Gastroesophageal sphincter (tissue), 3 donors: ENCODE results near the gene CDKAL1.

Experiments used
- EP300 ChIP-seq: sonication (generic); formaldehyde crosslinking; IDR thresholded peaks from one replicate; pipeline ENCODE4 v1.6.1; 2017; ENCODE audit warnings: antibody characterized with exemption, mild to moderate bottlenecking
- POLR2A ChIP-seq, 2 donors: fragments of 450-650 bp; IDR thresholded peaks; one replicate each; pipeline ENCODE4 v1.6.1; 2017; ENCODE audit warnings: antibody characterized with exemption in 2 of 2, mild to moderate bottlenecking in 2 of 2, moderate library complexity in 1 of 2
- TF ChIP-seq, protein P1 (sequence below), 4 experiments: fragments of 200-600 bp in 2 of 4; fragments of 450-650 bp in 2 of 4; sonication (generic) in 1 of 4; IDR thresholded peaks; one replicate each; pipeline ENCODE4 v1.5.1; 2017 to 2019; ENCODE audit warnings: antibody characterized with exemption in 4 of 4, mild to moderate bottlenecking in 2 of 4, moderate library complexity in 2 of 4

DNA sequence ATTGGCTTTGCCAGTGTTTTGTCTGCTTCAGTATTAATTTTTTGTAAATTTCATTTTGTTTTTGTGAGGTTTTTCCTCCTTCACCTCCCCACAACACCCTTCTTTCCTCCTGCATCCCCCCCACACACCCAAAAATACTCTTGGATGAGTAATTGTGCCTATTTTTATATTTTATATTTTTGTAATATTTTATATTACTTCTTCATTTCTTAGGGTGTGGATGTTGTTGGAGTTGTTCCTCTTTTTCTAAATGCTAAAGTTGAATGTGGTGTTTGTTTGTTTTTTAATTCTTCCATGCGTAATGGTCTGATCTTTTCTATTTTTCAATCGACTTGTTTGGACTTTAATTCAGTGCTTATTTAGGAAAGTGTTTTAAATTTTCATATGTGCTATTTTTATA lies 638.8 kb downstream of the CDKAL1 start:
- TF ChIP-seq EP300 (no peak), POLR2A (IDR thresholded peaks at IDR 0.05) (no peak)
- TF ChIP-seq, protein P1, sequence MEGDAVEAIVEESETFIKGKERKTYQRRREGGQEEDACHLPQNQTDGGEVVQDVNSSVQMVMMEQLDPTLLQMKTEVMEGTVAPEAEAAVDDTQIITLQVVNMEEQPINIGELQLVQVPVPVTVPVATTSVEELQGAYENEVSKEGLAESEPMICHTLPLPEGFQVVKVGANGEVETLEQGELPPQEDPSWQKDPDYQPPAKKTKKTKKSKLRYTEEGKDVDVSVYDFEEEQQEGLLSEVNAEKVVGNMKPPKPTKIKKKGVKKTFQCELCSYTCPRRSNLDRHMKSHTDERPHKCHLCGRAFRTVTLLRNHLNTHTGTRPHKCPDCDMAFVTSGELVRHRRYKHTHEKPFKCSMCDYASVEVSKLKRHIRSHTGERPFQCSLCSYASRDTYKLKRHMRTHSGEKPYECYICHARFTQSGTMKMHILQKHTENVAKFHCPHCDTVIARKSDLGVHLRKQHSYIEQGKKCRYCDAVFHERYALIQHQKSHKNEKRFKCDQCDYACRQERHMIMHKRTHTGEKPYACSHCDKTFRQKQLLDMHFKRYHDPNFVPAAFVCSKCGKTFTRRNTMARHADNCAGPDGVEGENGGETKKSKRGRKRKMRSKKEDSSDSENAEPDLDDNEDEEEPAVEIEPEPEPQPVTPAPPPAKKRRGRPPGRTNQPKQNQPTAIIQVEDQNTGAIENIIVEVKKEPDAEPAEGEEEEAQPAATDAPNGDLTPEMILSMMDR (IDR thresholded peaks at IDR 0.05) = no peak
